HCT116 (cell line): Measurements from ENCODE around the gene C8A. TPM values are rescaled to one million over a fixed set of nuclear protein-coding genes. Genes with fewer than 3 reads are reported as not detected.

Experiments
- total RNA-seq: library from RNA; stranded (reverse); gene quantifications from one replicate; pipeline ENCODE4 v1.2.1, GENCODE V29; 2021; ENCODE audit not compliant: unreplicated experiment

Gene C8A
- total RNA-seq, 1 experiment from 2014 or later, result 0.10 TPM

Other genes with a start within 250 kb of the C8A start
- gene PRKAA2, start 209.5 kb upstream of the C8A start, total RNA-seq, result 1.6 TPM
- not detected for gene FYB2, start 35.4 kb upstream of the C8A start, total RNA-seq
- 0.10 TPM for gene C8B, start 111.2 kb downstream of the C8A start, total RNA-seq